ENCODE results near the gene SAFB.
"Not testable (repeated sequence)": the region's sequence is repeated elsewhere in the genome, so short reads cannot be mapped to it uniquely, and the experiment has no call there.

The SAFB gene

GRCh38 chr19:5687360-5688198, 64.7 kb downstream of the SAFB start:
- DNase-seq, result no peak

GRCh38 chr19:5688262-5688881, 65.5 kb downstream of the SAFB start:
- DNase-seq, result not testable (repeated sequence)

- DNase-seq, result peak; percentile 99
These were observed 67.5 kb downstream of the SAFB start, which contains the start of gene RPL36 for GRCh38 chr19:5690125-5690954. TSS of gene RPL36 (plus strand) at chr19:5690295. CDS start at chr19:5690508, 213 bp downstream.

GRCh38 chr19:5690955-5691821, 68.3 kb downstream of the SAFB start:
- peak; percentile 71 to 80 for DNase-seq

DNA sequence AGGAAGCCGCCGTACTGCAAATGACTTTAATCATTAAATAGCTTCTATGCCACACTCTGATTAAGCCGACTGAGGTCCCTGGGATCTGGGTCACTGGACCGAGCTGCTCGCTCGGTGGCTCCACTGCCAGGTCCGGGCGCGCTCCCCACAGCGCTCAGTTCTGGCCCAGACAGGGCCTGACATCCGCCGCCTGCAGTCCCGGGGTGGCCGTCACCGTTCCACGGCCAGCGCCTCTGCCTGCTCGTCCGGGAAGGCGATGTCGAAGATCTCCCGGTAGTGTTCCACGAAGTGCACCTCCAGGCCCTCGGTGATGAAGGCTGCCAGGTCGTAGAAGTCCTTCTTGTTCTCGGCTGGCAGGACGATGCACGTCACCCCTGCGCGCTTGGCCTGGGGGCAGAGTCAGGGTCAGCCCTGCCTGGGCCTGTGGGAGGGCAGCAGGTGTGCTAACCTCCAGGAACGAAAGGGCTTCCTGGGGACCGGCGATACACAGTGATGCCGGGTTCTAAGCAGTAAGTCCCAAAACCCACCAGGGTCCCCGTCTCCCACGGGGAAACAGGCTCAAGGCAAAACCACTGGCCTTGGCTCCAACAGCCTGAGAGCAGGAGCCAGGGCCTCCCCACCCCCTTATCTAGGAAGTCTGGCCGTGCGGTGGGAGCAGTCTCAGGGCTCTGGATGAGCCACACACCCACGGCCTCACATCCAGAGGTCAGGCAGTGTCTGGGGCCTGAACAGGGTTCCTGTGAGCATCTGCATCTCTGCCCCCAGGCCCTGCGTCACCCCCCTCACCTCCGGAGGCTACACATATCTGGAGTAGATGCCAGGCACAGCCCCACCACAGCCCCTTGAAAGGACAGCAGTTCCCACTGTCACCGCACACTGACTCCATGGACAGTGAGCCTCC, 69.2 kb downstream of the SAFB start:
- DNase-seq, result peak; percentile 37 to 54

- no peak for DNase-seq
These were observed 69.9 kb downstream of the SAFB start for GRCh38 chr19:5692723-5693194.

DNA sequence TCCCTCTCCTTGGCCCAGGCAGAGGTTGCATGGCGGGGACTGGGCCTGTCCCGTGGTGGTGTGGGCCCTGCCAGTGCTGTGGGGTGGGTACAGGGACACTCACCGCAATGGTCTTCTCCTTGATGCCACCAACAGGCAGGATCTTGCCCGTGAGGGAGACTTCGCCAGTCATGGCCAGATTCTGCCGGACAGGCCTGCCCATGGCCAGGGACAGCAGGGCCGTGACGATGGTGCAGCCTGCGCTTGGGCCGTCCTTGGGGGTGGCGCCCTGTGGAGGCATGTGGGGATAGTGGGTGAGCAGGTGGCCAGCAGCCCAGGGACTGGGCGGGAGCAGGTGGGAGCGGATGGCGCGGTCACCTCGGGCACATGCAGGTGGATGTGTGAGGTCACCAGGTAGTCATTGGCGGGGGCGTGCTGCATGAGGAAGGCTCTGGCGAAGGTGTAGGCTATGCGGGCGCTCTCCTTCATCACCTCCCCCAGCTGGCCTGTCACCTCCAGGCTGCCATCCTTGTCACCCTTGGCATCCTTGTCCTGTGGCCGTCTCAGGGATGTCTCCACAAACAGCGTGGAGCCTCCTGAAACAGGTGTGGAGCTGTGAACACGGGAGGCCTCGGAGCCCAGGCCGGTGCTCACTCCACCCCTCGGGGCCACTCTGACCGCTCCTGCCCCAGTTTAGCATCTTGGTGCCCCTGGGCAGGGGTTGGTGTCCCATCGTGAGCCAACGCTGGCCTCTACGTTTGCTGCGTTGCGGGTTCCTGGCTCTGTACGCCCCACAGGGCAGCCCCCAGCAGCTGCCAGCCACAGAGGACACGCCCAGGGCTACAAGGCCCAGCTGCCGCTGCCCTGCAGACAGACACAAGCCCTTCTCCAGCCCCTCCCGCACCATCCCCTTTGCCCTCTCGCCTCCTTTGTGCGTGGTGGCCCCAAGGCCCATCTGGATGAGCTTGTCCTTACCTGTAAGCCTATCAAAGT, 70.6 kb downstream of the SAFB start:
- DNase-seq, result peak in 1 of 2 experiments; percentile 31

DNA sequence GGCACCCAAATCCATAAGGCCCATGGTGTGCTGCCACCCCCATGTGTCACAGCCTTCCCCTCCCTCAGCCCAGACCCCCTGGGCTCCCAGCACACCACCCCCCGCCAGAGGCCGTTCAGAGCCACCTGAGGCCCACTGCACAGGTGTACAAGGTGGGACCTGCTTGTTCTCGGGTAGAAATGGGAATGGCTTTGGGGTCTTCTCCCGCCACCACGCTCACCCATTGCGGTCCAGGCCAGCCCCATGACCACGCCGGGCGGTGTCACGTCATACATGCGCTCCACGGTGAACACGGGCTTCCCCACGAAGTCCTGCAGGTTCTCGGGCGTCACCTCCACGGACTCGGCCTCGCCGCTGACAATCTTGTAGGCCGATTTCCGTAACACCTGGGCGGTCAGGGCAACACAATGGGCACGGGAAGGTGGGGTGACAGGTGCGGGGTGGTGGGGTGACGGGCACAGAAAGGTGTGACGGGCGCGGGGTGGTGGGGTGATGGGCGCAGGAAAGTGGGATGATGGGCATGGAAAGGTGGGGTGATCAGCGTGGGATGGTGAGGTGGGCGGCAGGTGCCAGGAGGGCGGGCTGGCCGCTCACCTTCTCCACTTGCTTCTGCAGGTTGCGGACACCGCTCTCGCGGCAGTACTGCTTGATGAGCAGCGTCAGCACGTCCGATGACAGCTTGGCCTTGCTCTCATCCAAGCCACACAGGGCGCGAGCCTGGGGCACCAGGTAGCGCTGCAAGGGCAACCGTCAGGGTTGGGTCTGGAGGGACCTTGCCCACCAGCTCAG, 71.5 kb downstream of the SAFB start:
- DNase-seq, result no peak

- DNase-seq, result no peak
These were observed 72.2 kb downstream of the SAFB start for GRCh38 chr19:5694956-5695648.

DNA sequence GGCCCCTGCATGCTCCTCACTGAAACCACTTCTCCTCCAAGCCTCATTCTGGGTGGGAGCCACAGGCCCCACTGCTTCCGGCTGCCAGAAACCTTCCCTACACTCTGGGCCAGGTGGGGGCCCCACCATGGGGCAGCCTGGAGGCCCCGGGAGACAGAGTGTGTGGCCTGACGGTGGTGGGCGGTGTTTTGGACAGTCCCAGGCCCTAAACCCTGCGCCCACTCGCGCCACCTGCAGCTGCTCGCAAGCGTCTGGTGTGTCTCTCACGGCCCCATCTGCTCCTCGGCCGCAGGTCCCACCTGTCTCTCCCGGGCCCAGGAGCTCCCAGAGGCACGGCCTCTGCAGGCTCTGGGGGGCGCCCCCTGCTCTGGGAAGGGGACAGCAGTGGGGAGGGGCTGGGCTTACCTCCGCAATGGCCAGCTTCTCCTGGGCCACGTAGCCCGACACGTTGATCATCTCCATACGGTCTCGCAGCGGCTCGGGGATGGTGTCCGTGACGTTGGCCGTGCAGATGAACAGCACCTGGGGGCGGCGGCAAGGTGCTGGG, 72.8 kb downstream of the SAFB start:
- no peak for DNase-seq

DNA sequence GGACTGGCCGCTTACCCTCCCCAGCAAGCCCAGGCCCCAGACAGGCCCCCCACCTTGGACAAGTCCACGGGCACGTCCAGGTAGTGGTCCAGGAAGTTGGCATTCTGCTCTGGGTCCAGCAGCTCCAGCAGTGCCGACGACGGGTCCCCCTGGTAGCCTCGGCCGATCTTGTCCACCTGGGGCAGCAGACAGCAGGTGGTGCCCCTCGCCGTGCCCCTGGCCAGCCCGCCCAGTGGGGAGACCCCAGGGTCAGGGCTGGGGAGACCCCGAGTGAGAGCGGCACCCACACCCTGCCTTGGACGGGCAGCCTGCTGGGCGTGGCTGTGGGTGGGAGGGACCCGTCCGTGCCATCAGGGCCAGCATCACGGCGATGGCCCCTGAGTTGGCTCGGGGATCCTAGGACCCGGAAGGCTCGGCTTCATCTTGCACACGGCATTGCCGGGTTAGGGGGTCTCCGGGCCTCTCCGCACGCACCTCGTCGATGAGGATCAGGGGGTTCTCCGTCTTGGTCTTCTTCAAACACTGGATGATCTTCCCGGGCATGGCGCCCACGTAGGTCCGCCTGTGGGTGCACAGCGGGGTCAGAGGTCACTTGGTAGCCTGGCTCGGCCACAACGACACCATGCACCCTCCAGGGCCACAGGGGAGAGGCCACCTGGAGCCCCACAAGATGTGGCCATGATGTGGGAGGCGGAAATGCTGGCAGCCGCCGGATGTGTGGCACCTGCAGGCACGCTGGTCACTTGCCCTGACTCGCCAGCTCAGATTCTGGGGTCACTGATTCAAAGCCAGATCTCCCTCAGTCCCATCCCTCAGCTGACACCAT, 73.5 kb downstream of the SAFB start:
- DNase-seq, result no peak

DNA sequence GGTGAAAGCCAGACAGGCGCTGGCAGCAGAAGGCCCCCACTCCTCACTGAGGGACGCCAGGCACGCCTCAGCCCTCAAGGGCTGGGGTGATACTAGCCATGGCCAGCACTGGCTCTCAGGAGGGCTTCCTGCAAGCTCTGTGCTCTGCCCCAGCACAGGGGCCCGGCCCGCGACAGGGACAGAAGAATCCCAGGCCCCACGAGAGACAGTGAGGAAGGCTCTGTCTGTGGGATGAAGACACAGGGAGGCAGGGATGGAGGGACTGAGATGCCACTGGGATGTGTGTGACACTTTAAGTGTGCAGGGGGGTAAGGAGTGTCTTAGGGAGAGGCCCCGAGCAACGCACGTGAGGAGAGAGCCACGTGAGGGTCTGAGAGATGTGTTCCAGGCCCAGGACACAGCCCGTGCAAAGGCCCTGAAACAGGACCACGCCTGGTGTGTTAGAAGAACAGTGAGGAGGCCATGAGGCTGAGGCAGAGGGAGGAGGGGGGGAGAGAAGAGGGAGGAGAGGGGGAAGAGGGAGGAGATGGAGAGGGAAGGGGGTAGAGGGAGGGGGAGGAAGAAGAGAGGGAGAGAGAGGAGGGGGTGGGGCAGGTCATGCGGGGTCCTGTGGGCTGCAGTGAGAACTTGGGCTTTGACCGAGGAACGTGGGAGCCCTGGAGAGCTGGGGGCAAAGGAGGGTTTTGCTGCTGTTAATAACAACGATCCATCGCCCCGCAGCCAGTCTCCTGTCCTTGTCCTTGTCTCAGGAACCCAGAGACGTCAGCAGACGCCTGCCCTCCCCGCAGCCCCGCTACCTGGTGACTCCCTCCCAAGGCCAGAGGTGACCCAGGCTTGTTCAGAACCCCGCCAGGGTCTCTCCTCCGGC, 74.4 kb downstream of the SAFB start:
- no peak for DNase-seq

- DNase-seq, result no peak
These were observed 75.2 kb downstream of the SAFB start for GRCh38 chr19:5697890-5698634.

- DNase-seq, result no peak
These were observed 75.9 kb downstream of the SAFB start for GRCh38 chr19:5698635-5699422.
